NCI-H2029 (cell line): ENCODE results near the gene SUFU.
"Not testable (repeated sequence)": the region's sequence is repeated elsewhere in the genome, so short reads cannot be mapped to it uniquely, and the experiment has no call there.

Experiments
- DNase-seq: peaks from one replicate; lab custom pipeline; 2025; lab: John Stamatoyannopoulos, UW

SUFU gene

GRCh38 chr10:102652170-102652916 lies 148.6 kb downstream of the SUFU start:
- DNase-seq: no peak

GRCh38 chr10:102653060-102653459 lies 149.3 kb downstream of the SUFU start:
- no peak for DNase-seq

- DNase-seq: no peak
Measured at GRCh38 chr10:102654566-102654965, 150.8 kb downstream of the SUFU start.

- no peak for DNase-seq
Measured at GRCh38 chr10:102654969-102655368, 151.2 kb downstream of the SUFU start.

- no peak for DNase-seq
Measured at GRCh38 chr10:102656026-102656425, 152.3 kb downstream of the SUFU start.

DNA sequence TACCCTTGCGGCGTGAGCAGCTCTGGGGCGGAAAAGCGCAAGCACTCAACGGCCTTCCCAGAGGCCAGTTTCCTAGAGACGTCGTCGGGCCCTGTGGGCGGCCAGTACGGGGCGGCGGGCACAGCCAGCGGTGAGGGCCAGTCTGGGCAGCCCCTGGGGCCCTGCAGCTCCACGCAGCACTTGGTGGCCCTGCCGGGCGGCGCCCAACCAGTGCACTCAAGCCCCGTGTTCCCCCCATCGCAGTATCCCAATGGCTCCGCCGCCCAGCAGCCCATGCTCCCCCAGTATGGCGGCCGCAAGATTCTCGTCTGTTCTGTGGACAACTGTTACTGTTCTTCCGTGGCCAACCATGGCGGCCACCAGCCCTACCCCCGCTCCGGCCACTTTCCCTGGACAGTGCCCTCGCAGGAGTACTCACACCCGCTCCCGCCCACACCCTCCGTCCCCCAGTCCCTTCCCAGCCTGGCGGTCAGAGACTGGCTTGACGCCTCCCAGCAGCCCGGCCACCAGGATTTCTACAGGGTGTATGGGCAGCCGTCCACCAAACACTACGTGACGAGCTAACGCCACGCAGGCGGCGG lies 153.1 kb downstream of the SUFU start:
- DNase-seq: no peak

- no peak for DNase-seq
Measured at GRCh38 chr10:102657451-102657850, 153.7 kb downstream of the SUFU start.

DNA sequence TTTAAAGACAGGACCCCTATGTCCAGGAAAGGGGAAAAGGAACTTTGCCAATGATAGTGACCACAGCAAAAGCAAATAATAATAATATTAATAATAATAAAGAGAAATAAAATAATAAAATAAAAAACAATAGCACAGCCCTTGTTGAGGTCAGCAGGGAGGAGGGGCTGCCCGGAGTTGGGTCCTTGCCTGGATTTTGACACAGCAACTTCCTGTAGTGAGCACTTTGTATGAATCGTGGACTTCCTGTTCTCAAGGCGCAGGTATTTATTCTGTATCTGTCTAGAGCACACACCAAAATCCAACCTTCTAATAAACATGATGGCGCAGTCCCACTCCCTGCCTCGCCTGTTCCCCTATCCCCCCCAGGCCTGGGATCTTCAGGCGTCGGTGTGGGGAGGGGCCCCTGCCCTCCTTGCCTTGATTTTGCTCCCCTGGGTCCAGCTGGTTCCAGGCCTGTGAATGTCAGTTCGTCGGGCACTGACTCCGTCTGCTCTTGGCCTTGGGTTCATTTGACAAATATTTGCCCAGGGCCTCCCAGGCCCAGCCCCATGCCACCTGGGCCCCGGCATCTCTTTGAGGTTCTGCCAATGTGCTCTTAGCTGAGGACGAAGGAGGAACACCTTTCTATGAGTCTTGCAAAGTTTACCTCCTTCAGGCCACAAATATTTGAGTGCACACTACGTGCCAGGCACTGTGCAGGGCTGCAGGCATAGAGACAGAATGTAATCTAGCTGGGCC lies 154.4 kb downstream of the SUFU start:
- peak; percentile 46 for DNase-seq

DNA sequence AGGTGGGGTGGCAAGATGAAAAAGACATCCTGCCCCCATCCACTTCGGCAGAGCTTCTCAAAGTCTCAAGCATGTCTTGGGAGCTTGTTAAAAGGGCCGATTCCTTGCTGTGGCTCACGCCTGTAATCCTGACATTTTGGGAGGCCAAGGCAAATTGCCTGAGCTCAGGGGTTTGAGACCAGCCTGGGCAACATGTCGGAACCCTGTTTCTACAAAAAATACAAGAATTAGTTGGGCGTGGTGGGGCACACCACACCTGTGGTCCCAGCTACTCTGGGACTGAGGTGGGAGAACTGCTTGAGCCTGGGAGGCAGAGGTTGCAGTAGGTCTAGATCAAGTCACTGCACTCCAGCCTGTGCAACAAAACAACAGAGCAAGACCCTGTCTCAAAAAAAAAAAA lies 155.0 kb downstream of the SUFU start:
- no peak for DNase-seq

GRCh38 chr10:102660888-102661657 lies 157.3 kb downstream of the SUFU start:
- DNase-seq: no peak

DNA sequence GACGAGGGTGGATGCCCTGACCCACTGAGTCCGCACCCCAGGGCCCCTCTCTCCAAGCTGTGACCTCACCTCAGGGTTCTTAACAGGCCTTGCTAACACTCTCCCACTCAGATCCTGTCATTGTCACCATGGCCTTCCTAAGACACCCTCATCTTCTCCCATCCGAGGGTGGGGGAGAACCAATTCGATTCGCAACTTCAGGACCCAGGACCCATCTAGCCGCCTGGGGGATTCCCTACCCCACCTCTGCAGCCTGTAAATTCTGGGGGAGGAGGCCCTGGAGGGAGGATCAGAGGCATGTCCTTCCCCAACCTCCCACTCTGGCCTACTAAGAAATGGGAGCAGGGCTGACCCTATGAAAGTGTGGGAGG lies 157.9 kb downstream of the SUFU start:
- DNase-seq: no peak

GRCh38 chr10:102665904-102666509 lies 162.2 kb downstream of the SUFU start:
- no peak for DNase-seq

- DNase-seq: not testable (repeated sequence)
Measured at GRCh38 chr10:102667411-102667810, 163.6 kb downstream of the SUFU start.

DNA sequence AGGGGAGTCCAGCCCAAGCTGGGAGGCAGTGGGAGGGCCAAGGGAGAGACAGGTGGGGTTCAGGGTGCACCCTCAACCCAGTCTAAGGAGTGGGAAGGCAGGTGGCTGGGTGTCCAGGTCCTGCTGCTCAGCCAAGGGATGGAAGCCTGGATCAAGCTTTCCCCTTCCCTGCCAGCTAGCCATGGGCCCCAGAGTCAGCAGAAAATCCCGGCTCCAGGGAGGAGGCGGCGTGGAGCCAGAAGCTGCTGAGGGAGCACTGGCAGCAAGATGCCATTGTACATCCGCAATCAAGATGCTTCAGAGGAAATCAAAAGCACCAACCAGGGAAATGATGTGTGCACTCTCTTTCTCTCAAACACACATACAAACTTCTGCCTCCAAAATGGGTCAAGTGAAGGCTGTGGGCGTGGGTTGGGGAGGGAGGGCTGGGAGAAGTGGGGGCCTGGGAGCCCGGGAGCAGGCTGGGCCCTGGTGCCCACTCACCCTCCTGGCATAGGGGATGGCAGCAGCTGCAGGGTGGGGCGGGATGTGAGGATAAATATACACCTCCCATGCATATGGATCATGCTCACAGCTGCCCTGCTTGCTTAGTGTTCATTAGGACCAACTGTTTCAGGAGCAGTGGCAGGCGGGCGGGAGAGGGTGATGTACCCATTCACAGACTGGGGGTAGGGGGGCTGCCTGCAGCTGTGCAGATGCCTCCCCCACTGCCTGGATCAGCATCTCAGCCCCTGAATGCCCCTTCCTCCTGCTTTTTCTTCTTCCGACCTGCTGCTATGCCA lies 164.7 kb downstream of the SUFU start:
- no peak for DNase-seq

- no peak for DNase-seq
Measured at GRCh38 chr10:102669206-102670064, 165.7 kb downstream of the SUFU start.

DNA sequence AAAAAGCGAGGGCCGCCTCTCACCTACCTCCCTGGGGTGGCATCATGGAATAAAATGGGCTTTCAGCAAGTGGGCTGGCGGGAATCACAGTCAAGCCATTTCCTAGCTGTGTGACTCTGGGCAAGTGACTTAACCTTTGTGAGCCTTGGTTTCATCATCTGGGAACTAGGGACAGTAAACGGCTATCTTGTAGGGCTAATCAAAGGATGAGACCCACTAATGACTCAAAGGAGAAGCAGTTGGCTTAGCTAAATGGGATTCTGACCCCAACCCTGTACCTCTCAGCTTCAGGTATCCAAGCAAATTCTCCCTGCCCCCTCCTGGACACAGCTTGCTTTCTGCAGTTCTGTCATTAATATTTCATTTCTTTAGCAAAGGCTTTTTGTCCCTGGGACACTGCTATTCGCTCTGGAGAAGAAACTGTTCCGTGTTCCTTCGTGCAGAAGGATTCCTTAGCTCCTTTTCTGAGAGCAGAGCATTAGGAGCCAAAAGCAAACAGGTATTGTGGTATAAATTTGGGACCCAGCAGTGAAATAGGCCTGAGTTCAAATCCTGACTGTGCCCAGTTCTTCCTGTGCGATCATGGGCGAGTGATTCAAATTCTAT lies 166.4 kb downstream of the SUFU start:
- DNase-seq: no peak

DNA sequence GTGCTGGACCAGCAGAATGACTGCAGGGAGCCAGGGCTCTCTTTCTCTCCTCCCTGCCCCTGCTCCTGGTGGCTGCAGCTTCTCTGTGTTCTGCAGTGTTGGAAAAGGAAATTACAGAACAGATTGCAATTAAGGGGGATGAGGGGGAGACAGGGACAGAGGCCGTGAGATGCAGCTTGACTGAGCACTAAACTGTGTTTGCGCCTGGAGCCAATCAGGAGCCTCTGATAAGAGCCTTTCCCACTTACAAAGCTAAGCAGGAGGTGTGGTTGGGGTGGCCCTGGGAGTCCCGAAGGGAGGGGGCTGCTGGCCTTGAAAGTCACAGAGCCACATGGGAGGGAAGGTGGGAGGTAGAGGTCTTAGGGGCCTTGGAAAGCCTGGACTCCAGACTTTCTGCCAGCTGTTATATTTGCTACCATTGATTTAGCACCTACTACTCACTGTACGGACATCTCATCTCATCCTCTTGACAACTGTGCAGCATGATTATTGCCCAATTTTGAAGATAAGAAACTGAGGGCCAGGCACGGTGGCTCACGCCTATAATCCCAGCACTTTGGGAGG lies 167.2 kb downstream of the SUFU start:
- DNase-seq: no peak

DNA sequence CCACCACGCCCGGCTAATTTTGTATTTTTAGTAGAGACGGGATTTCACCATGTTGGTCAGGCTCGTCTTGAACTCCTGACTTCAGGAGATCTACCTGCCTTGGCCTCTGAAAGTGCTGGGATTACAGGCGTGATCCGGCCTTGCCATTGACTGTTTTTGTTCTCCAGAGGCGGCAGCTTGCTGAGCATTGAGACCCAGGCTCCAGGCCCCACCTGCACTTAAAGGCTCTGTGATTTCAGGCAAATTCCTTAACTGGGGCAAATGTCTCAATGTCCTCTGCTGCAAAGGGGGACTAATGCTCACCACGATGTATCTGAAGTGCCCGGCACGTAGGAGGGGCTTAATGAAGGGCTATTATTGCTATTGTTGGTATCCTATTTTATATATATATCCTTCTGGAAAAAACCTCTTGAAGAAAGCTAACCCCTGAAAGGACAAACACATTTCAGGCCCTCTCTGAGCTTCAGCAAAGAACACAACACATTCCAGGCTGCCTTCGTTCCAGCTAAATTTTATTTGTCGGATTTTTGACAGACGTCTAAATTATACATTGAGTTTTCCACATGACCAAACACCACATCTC lies 169.6 kb downstream of the SUFU start:
- DNase-seq: no peak
